Activated CD4-positive, CD25-positive, alpha-beta regulatory T cell treated with anti-CD3 and anti-CD28 coated beads, Interleukin-2, amount 50 U/mL, for 72 hours (primary cell): ENCODE results near the gene RGS16.

Source experiments
- DNase-seq: peaks from one replicate; pipeline ENCODE4 v3.0.0; 2021

The RGS16 gene

DNA sequence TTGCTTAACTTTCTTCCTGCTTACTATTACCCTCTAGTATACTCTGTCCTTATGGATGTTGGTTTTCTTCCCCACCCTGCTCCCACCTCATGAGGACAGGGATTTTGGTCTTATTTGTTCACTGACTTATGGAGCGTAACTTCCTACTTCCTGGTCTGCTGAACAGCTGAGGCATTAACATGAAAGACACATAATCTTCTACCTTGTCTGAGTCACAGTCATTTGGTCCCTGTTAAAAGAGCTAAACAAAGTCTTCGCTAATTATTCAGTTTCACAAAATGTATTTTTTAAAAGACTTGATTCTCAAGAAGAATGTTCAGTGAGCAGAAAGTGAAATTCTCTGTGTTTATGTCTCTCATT lies 33.6 kb downstream of the RGS16 start:
- no peak for DNase-seq

DNA sequence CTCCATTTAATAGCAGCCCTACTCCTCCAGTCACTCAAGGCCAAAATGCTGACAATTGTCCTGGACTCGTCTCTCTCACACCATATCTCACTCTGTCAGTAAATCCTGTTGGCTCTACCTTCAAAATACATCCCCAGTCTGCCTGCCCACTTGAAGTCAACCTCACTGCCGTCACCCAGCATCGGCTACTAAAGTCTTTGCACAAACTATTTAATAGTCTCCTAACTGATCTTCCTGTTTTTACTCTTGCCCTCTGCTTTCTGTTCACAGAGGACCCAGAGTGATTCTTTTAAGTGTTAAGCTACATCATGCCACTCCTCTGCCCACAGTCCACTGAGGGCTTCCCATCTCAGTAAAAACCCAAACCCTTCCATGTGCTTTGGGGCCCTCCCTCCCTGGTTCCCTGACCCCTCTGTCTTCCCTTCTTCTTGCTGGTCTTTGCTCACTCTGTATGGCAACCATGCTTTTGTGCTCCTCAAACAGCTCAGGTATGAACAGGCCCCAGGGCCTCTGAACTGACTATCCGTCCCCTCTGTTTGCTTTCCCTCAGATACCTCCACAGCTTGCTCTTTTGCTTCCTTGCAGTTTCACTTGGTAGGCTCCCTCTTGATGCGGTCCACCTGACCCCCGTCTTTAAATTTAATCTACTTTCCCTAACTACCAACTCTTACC lies 34.1 kb downstream of the RGS16 start:
- DNase-seq, result no peak

DNA sequence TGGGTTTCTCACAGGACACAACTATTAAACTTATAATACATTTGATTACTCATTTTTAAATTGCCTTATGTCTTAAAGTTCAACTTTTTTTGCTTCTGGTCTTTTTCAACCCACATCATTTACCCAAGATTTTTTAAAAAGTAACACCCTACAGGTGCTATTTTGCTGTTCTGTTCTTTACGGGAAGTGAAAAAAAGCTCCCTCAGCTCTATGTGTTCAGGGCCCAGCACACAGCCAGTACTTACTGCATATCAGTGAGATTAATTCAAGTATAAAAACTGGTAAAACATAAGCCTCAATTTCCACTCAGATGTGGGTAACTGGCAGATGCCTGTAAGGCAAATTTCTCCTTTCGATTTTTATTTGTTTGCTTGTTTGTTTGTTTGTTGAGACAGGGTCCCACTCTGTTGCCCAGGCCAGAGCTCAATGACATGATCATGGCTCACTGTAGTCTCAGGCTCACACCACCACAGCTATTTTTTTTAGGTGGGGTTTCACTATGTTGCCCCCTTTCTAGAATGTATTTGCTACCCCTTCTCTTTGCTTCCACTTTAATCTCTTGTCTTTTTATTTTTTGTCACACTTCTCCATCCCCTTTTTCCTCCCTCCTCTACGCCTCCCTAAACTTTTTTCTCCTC lies 35.4 kb downstream of the RGS16 start:
- no peak for DNase-seq

DNA sequence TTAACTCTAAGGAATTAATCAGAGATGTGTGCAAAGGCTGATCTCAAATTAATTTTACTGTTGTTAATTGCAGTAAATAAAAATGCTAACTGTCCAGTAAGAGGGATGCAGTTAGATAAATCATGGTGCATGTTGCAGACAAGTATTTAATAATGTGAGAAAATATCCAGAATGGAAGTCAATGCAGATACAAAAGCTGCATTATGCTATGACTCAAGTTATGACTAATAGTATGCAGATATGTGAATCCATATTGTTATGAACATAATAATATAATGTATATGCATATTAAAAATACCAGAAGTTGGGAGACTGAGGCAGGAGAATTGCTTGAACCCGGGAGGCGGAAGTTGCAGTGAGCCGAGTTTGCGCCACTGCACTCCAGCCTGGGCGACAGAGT lies 36.6 kb downstream of the RGS16 start:
- no peak for DNase-seq

DNA sequence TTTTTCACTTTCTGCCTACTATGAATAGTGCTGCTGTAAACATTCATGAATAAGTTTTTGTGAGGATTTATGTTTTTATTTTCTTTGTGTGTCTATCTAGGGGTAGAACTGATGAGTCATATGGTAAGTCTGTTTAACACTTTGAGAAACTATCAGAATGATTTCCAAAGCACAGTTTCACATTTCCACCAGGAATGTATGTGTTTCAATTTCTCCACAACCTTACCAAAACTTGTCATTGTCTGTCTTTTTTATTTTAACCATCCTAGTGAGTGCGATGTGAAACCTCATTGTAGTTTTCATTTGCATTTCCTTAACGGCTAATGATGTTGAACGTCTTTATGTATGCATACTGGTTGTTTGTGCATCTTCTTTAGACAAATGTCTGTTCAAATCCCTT lies 38.7 kb downstream of the RGS16 start:
- no peak for DNase-seq

DNA sequence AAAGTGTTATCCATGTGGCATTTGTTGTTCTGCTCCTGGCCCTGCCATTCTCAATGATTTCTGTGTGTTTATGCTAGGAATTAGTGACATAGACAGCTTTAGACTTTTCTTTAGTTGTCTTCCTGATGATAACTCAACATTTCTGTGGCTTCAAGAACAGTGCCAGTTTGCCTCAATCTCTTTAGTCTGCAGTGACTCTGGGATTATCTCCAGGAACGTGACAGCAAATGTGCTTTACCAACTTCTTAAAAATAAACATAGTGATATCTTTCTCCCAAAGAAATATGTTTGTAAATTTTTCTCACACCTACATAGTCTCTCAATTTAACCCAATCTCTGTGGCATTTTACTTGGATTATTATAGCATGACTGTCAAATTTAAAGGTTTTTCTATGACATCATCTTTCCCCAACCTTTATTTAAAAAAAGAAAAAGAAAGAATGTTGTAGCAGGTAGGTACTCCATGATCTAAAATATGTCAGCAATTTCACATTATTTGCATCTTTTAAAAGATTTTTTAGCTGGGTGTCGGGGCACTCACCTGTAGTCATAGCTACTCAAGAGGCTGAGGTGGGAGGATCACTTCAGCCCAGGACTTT lies 39.7 kb downstream of the RGS16 start:
- no peak for DNase-seq

DNA sequence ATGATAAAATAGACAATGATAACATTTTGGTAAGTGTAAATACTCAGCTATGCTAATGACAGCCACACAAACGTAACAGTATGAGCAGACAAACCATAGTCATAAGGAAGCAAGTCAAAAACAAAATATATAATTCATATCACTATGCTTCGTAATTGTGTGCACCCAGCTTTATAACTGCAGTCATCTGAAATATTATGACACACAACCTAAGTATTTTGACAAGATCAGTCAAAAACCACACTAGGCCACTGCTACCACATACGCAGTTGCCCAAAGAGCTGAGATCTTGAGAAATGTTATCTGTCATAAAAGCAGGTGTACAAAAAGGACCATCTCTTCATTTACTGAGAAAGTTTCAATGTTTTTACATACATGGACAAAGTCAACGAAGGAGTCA lies 41.1 kb downstream of the RGS16 start:
- no peak for DNase-seq

DNA sequence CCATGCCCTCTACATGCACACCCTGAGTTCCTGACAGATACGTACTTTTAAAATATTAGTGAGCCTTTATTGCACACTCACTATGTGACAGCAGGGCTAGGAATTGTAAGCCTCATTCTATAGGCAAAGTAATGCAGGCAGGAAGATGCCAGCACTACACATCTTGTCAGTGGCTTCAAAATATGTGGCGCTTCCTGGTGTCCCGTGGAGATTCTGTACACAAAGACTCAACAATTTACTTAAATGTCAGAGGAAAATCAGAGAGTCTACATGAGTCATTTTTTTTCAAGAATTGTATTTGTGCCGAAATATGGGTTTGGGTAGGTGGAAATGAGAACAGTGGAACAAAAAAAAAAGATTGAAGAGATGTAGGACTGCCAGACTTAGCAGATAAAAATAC lies 42.7 kb downstream of the RGS16 start:
- no peak for DNase-seq

DNA sequence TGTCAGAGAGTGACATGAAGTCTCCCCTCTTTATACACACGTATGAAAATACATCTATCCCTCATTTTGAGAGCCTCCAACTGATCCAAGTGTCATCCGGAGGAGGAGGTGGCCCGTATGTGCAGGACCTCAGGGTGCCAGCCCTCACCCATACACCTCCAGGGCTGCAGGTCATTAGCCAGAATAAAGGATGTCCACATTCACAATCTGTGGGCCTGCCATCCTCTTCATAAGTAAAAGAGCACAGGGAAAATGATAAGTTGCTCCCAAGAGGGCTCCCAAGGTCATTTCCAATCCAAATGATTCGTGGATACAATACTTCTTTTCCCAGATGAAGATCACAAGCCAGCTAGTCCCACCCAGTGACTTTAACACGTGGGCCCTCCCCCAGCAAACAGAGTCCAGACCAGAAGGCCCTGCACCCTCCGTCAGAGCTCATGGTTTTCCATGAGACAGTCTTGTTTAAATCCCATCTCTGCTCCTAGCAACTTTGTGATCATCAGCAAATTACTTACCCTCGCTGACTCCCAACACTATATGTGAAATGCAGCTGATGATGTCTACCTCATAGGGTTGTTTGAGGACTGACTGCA lies 43.7 kb downstream of the RGS16 start:
- DNase-seq, result no peak

DNA sequence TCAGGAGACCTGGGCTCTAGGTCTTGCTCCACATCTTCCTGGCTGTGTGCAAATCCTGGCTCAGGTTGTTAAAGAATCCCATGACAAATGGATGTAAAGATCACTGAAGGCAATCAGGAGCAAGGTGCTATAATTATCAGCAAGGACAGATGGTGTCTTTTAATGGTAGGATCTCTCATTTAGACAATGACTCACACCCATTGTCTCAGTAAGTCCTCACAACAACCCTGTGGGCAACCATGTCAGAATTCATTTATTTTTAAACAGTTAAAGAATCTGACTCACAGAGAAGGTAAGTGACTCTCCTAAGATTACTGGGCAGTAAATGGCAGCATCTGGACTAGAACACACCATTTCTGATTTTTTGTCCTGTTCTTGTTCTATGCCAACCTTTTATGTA lies 47.9 kb downstream of the RGS16 start:
- no peak for DNase-seq

DNA sequence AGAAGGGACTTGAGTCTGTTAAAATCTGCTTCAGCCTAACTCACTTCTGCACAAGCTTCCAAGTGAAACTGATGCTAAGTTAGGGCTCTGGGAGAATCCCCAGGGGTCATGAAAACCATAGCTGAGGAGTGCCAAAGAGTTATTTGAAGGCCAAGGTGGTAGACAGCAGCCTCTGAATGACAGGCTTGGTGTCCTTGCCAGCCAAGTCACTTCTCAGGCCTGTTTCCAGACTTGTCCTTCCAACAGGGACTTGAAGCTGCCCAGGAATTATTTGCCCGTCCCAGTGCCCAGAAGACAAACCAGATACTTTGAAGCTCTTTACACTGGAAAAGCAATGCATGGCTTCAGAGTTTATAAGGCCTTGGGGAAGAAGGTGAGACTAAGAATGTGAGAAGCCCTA lies 48.7 kb downstream of the RGS16 start:
- no peak for DNase-seq

DNA sequence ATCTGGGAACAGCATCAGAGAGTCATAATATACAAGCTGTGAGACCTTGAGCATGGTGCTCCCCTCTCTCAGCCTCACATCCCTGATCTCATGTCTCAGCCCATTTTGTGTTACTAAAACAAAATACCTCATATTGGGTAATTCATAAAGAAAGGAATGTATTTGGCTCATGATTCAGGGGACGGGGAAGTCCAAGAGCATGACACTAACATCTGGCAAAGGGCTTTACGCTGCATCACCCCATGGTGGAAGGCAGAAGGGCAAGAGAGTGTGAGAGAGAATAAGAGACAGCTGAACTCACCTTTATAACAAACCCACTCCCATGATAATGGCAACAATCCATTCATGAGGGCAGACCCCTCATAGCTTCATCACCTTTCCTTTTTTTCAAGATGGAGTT lies 51.7 kb downstream of the RGS16 start:
- DNase-seq, result no peak

DNA sequence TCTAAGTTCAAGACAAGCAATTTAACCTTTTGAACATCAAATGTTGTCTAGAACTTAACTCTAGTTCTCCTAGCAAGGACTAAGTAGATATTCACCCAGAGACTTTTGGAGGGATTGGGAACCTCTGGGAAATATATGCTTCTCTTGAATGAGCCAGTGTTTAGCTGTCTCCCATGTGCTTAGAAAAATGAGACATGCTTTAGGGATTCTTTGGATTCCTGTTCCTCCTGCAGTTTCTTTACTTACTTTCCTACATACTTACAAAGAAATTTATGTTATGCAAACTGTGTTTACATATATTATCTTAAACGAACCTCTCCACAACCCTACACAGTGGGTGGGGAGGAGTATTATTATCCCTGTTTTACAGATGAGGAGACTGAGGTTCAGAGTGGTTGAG lies 54.4 kb downstream of the RGS16 start:
- no peak for DNase-seq

DNA sequence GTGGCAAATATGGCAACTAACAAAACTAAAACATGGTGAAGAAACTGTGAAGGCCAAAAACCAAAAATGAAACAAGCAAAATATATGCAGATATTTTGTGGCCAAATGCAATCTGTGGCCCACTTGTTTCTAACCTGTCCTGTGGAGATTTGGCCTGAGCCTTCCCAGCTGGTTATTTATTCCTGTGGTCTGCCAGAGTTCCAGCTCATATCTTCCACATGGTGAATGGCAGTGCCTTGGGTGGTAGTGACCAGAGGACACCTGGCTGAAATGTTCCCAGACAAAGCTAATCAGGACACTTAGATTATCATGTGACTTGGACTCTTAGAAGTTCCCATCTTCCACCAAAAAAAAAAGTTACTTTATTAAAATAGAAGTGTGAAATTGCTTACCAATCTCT lies 54.8 kb downstream of the RGS16 start:
- DNase-seq, result no peak
